Measurements from ENCODE around the gene C4A.
"Not testable (repeated sequence)": the region's sequence is repeated elsewhere in the genome, so short reads cannot be mapped to it uniquely, and the experiment has no call there.

The C4A gene

DNA sequence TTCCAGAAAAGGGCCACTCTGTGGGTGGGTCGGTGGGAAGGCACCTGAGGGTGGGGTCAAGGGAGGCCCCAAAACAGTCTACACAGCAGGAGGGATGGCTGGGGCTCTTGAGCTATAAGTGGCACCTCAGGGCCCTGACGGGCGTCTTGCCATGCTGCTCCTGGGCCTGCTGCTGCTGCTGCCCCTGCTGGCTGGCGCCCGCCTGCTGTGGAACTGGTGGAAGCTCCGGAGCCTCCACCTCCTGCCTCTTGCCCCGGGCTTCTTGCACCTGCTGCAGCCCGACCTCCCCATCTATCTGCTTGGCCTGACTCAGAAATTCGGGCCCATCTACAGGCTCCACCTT is 23.7 kb downstream of the C4A start:
- H3K4me3 ChIP-seq (ENCODE audit: low read depth, low read length); DNase-seq (ENCODE audit: low read depth): not testable (repeated sequence)

DNA sequence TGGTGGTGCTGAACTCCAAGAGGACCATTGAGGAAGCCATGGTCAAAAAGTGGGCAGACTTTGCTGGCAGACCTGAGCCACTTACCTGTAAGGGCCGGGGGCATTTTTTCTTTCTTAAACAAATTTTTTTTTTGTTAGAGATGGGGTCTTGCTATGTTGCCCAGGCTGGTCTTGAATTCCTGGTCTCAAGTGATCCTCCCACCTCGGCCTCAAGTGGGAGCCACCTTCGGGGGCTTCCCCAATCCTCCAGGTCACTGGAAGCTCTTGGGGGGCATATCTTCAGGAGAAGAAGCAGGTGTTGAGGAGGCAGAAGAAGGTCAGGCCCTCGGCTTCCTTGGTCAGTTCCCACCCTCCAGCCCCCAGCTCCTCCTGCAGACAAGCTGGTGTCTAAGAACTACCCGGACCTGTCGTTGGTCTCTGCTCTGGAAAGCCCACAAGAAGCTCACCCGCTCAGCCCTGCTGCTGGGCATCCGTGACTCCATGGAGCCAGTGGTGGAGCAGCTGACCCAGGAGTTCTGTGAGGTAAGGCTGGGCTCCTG is 24.2 kb downstream of the C4A start:
- DNase-seq (ENCODE audit: low read depth) = peak; percentile 9
- H3K4me3 ChIP-seq (ENCODE audit: low read depth, low read length) = not testable (repeated sequence)

DNA sequence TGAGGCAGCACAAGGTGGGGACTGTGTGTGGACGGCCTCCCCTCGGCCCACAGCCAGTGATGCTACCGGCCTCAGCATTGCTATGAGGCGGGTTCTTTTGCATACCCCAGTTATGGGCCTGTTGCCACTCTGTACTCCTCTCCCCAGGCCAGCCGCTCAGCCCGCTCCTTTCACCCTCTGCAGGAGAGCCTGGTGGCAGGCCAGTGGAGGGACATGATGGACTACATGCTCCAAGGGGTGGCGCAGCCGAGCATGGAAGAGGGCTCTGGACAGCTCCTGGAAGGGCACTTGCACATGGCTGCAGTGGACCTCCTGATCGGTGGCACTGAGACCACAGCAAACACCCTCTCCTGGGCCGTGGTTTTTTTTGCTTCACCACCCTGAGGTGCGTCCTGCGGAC is 25.2 kb downstream of the C4A start:
- DNase-seq (ENCODE audit: low read depth) = peak; percentile 1

DNA sequence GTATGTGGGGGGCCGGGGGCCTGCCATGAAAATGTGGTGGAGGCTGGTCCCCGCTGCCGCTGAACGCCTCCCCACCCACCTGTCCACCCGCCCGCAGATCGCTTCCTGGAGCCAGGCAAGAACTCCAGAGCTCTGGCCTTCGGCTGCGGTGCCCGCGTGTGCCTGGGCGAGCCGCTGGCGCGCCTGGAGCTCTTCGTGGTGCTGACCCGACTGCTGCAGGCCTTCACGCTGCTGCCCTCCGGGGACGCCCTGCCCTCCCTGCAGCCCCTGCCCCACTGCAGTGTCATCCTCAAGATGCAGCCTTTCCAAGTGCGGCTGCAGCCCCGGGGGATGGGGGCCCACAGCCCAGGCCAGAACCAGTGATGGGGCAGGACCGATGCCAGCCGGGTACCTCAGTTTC is 26.2 kb downstream of the C4A start:
- H3K4me3 ChIP-seq (ENCODE audit: low read depth, low read length); DNase-seq (ENCODE audit: low read depth): not testable (repeated sequence)

More for the DNA sequence above, 25.2 kb downstream of the C4A start:
- H3K4me3 ChIP-seq (ENCODE audit: low read depth, low read length) = not testable (repeated sequence)

DNA sequence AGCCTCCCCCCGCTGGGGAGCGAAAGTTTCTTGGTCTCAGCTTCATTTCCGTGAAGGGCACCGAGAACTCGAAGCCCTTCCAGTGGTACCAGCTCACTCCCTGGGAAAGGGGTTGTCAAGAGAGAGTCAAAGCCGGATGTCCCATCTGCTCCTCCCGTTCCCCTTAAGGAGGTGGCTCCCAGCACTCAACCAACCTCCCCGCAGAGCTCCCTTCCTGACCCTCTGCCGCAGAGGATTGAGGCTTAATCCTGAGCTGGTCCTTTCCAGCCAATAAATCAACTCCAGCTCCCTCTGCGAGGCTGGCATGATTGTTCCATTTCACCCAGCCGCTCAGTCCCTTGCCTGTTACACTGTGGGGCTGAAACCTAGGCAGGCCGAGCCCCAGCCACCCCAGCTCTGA is 26.8 kb downstream of the C4A start:
- DNase-seq (ENCODE audit: low read depth) = peak; percentile 1

DNA sequence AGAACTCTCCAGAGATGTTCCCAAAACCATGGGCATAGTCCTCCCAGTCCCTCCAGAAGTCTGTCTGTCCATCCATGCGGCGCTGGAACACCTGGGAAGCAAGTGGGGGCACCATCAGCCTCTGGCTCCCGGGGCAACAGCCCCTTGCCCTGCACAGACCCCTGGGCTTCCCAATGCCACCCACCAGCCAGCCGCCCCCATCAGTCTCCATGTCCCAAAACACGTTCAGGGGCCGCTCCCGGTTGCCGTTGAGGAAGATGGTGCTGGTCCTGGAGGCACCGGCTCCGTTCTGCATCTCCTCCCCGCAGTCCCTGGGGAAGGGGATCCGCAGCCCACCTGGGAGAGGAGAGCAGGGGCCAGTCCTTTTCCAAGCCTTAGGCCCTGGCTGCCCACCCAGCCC is 27.7 kb downstream of the C4A start:
- H3K4me3 ChIP-seq (ENCODE audit: low read depth, low read length); DNase-seq (ENCODE audit: low read depth): not testable (repeated sequence)

More for the DNA sequence above, 26.8 kb downstream of the C4A start:
- H3K4me3 ChIP-seq (ENCODE audit: low read depth, low read length) = not testable (repeated sequence)

DNA sequence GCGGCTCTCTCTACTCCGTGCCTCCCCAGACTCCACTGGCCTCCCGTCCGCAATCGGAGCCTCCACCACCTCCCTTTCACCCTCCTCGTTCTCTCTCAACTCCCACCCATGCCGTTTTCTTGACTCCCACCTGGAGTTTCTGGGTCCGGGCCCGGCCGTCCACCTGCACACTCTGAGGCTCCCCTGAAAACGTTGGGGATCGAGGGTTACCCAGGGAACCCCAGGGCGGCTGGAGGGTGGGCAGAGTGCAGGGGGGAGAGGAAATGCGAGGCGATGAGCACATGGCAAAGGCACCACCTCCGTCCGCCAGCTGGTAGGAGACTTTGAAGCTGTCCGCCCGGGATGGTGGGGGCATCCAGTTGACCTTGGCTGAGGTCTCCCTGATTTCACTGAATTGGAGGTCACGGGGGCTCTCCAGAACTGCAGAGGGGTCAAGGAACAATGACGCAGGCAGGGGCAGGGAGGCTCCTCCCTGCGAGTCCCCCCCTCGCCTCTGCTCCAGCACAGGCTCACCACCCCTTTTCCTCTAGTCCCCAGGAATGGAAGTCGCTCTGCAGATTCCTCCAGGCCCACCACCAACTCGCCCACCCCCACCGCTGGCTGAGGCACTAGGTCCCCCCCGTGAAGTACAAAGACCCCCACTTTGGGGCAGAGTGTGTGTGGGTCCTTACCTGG is 29.1 kb downstream of the C4A start:
- DNase-seq (ENCODE audit: low read depth); H3K4me3 ChIP-seq (ENCODE audit: low read depth, low read length): not testable (repeated sequence)

DNA sequence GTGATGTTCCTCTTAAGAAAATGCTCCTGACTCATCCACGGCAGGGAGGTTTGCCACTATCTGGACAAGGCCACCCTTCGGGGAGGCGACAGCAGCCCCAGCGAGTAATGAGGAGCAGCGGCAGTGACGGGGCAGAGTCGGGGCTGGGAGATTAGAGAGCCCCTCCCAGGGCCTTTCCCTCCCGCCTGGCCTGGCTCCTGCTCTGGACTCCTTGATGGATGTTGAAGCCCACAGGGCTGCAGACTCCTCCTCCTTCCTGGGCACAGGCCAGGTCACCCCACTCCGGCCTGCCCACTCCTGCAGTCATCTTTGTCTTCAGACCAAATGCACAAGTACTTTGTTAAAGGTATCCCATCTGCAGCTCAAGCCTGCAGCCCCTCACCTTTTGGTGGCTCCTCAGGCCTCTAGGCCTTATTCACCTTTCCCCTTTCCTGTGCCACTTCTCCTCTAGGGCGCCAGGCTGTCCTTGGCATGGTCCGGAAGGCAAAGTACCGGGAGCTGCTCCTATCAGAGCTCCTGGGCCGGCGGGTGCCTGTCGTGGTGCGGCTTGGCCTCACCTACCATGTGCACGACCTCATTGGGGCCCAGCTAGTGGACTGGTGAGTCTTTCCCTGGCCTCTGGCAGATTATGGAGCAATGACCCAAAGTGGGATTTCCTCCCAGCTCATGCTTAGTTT is 31.2 kb downstream of the C4A start:
- not testable (repeated sequence) for H3K4me3 ChIP-seq (ENCODE audit: low read depth, low read length); DNase-seq (ENCODE audit: low read depth)

DNA sequence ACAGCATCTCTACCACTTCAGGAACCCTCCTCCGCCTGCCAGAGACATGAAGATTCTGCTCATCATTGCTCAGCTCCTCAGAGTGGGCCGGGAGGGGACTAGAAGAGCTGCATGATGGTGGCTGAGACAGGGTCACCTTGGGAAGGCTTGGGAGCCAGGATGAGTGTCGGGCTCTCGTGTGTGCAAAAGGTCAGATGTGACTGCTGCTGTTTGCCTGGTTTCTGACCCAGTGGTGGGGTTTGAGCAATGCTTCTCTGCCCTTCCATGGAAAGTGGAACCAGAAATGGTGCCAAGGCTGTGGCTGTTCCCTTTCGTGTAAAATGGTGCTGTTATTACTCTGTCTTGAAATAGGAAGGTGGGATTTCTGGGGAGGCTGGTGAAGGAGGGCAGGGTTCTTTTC is 31.9 kb downstream of the C4A start:
- not testable (repeated sequence) for H3K4me3 ChIP-seq (ENCODE audit: low read depth, low read length); DNase-seq (ENCODE audit: low read depth)

DNA sequence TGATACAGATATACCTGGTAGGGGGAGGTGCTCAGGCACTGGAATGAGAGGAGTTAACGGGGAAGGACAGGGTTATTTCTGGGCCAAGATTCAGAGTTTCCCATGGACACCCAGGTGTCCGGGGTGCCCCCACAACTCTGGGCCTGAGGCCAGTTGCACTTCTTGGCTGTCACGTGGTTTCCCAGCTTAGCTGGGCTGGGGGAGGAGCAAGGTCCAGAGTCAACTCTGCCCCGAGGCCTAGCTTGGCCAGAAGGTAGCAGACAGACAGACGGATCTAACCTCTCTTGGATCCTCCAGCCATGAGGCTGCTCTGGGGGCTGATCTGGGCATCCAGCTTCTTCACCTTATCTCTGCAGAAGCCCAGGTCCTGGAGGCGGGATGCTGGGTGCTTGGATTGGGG is 32.7 kb downstream of the C4A start, which contains the start of gene C4B:
Gene C4B (plus strand): TSS at position 249 of the 400 bp plus-strand sequence. CDS start 51 bp downstream, at position 300.
- not testable (repeated sequence) for DNase-seq (ENCODE audit: low read depth); H3K4me3 ChIP-seq (ENCODE audit: low read depth, low read length)

DNA sequence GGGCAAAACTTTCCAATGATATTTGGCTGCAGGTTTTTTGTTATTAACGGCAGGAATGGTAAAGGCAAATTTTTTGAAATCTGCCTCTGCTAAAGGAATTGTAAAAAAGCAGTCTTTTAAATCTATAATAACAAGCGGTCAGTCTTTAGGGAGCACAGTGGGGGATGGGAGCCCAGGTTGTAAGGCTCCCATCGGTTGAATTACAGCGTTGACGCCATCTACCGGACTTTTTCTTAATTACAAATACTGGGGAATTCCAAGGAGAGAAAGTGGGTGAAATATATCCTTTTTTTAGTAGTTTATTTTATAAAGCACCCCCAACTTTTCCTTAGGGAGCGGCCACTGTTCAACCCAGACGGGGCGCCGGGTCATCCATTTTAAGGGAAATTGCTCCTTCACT is 40.2 kb downstream of the C4A start:
- not testable (repeated sequence) for DNase-seq (ENCODE audit: low read depth); H3K4me3 ChIP-seq (ENCODE audit: low read depth, low read length)

DNA sequence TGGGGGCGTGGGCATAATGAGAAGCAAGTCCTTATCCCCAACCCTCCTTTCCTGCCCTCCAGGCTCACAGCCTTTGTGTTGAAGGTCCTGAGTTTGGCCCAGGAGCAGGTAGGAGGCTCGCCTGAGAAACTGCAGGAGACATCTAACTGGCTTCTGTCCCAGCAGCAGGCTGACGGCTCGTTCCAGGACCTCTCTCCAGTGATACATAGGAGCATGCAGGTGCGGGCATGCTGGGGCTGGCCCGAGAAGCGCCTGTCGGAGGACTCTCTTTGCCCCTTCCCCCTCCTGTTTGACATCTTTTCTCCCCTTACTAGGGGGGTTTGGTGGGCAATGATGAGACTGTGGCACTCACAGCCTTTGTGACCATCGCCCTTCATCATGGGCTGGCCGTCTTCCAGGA is 46.8 kb downstream of the C4A start:
- not testable (repeated sequence) for DNase-seq (ENCODE audit: low read depth); H3K4me3 ChIP-seq (ENCODE audit: low read depth, low read length)

DNA sequence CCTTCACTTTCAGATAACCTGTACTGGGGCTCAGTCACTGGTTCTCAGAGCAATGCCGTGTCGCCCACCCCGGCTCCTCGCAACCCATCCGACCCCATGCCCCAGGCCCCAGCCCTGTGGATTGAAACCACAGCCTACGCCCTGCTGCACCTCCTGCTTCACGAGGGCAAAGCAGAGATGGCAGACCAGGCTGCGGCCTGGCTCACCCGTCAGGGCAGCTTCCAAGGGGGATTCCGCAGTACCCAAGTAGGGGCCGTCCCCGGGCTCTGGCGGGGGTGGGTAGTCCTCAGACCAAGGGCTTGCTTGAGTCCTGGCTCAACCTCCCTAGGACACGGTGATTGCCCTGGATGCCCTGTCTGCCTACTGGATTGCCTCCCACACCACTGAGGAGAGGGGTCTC is 47.7 kb downstream of the C4A start:
- not testable (repeated sequence) for DNase-seq (ENCODE audit: low read depth); H3K4me3 ChIP-seq (ENCODE audit: low read depth, low read length)

DNA sequence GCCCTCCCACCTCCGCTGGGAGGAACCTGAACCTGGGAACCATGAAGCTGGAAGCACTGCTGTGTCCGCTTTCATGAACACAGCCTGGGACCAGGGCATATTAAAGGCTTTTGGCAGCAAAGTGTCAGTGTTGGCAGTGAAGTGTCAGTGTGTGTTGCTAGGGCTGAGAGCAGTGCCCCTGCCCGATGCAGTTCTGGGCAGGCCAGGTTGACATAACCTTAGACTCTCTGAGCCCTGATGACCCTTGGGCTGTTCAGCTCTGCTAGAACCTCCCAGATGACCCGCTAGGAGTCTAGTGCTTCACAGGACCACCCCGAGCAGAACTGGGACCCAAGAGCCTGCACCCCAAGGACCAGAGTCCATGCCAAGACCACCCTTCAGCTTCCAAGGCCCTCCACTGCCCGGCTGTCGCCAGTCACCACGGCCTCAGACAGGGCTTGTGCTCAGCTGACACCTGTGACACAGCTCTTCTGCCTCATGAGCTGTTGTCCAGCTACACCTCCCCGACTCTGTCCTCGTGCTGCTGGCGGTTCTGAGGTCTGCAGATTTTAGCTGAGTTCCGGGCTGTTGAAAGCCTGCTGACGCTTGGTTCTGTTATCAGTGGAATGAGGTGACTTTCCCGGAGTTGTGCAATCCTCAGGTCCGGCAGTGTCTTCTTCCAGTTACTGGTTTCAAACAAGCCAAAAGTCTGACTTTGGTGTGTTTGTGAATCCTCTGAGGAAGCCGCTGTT is 53.6 kb downstream of the C4A start:
- not testable (repeated sequence) for DNase-seq (ENCODE audit: low read depth); H3K4me3 ChIP-seq (ENCODE audit: low read depth, low read length)

DNA sequence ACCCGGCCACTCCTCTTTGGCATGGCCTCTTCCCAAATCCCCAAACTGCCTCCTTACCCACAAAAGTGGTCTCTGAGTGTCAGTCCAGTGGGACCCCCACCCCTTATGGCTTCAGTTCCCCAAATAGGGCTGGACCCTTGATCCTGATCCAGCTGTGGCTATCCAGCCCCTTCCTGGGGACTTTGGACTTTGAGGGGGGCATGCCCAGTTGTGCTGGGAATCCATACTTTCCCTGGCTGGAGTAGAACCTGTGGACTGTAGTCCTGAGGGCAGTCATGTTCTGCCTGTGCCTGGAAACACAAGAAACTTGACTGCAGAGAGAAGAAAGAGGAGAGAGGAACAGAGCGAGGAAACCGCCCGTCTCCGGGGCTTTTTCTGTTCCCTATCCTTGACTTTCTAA is 55.3 kb downstream of the C4A start:
- not testable (repeated sequence) for DNase-seq (ENCODE audit: low read depth); H3K4me3 ChIP-seq (ENCODE audit: low read depth, low read length)

DNA sequence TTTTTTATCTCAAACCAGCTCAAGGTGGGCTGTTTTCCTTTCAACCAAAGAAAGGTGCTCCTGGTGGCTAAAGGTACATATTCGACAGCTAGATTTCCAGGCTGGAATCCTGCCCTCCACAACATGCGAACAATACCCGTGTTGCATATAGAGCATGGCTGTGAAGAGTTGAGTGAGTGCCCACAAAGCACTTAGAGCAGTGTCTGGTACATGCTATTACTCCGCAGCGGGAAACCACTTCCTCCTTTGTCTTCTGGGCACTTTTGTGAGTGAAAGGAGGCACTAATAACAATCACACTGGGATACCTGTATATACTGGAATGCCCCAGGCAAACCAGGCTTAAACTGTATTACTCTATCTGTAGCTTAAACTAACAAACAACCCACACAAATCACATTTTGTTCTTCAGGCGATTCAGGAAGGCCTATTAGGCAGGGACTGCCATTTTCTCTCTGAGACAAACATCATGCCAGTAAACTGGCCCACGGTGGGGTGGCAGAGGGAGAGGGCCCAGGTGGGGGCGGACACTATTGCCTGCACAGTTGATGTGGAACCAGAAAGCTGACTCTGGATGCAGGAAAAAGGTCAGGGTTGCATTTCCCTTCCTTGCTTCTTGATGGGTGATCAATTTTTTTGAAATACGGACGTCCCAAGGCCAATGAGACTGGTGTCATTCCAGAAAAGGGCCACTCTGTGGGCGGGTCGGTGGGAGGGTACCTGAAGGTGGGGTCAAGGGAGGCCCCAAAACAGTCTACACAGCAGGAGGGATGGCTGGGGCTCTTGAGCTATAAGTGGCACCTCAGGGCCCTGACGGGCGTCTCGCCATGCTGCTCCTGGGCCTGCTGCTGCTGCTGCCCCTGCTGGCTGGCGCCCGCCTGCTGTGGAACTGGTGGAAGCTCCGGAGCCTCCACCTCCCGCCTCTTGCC is 56.0 kb downstream of the C4A start, which contains the start of gene CYP21A2:
Gene CYP21A2 (plus strand): TSS at position 818 of the 927 bp plus-strand sequence. CDS start 8 bp downstream, at position 826.
- not testable (repeated sequence) for H3K4me3 ChIP-seq (ENCODE audit: low read depth, low read length); DNase-seq (ENCODE audit: low read depth)

DNA sequence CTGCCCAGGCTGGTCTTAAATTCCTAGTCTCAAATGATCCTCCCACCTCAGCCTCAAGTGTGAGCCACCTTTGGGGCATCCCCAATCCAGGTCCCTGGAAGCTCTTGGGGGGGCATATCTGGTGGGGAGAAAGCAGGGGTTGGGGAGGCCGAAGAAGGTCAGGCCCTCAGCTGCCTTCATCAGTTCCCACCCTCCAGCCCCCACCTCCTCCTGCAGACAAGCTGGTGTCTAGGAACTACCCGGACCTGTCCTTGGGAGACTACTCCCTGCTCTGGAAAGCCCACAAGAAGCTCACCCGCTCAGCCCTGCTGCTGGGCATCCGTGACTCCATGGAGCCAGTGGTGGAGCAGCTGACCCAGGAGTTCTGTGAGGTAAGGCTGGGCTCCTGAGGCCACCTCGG is 57.0 kb downstream of the C4A start:
- H3K4me3 ChIP-seq (ENCODE audit: low read depth, low read length); DNase-seq (ENCODE audit: low read depth): not testable (repeated sequence)
